ENCODE measurements around the gene ARRDC4. TPM values are rescaled to one million over a fixed set of nuclear protein-coding genes. Genes with fewer than 3 reads are reported as not detected.
"Not testable (repeated sequence)": the region's sequence is repeated elsewhere in the genome, so short reads cannot be mapped to it uniquely, and the experiment has no call there.

The ARRDC4 gene
- total RNA-seq, 2 donors from 2014 or later = 23.4 to 73.9 TPM

DNA sequence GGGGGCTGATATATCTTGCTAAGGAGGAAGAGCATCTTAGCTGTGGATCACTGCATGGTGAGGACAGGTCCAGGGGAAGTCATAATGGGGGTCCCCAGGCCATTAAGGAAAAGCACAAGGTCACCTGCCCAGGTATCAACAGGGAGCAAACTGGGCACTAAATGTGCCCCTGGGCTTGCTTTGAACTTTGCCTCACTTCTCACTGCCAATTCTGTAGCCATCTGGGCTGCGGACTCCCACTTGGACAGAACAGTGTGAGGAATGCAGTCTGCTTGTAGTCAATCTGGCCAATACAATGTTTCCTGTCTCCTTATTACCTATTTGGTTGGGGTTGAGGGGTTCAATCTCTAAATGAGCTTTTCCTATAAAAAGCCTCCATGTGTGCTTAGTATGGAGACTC is 21.3 kb downstream of the ARRDC4 start:
- Histone ChIP-seq H3K27ac (no peak overlapping the region), H3K9ac (ENCODE audit: low read depth in 2 of 2, low read length in 2 of 2) (no peak overlapping the region), H3K4me1 (no peaks in the 10 kb centered on the region), H3K27me3 (no peaks in the 10 kb centered on the region), H3K36me3 (no peaks in the 10 kb centered on the region), H3K9me3 (no peaks in the 10 kb centered on the region), H3K4me3 (no peak overlapping the region)
- DNase-seq = no peak
- TF ChIP-seq, protein P1, sequence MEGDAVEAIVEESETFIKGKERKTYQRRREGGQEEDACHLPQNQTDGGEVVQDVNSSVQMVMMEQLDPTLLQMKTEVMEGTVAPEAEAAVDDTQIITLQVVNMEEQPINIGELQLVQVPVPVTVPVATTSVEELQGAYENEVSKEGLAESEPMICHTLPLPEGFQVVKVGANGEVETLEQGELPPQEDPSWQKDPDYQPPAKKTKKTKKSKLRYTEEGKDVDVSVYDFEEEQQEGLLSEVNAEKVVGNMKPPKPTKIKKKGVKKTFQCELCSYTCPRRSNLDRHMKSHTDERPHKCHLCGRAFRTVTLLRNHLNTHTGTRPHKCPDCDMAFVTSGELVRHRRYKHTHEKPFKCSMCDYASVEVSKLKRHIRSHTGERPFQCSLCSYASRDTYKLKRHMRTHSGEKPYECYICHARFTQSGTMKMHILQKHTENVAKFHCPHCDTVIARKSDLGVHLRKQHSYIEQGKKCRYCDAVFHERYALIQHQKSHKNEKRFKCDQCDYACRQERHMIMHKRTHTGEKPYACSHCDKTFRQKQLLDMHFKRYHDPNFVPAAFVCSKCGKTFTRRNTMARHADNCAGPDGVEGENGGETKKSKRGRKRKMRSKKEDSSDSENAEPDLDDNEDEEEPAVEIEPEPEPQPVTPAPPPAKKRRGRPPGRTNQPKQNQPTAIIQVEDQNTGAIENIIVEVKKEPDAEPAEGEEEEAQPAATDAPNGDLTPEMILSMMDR (IDR thresholded peaks at IDR 0.05) = no peak
- intact Hi-C loops (cut with DNase I) = no loop called here

DNA sequence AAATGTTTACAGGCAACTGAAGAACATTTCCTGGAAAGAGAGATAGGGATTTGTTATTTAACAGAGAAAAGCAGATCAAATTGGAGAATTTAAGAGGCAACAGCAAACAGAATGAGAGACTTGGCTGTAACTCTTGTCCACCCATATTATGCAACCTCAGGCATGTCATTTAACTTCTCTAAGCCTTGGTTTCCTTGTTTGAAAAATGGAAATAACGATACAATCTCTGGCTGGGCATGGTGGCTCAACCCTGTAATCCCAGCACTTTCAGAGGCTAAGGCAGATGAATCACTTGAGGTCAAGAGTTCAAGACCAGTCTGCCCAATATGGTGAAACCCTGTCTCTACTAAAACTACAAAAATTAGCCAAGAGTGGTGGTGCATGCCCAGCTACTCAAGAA is 23.7 kb downstream of the ARRDC4 start:
- Histone ChIP-seq H3K27ac (no peak overlapping the region), H3K36me3 (no peaks in the 10 kb centered on the region), H3K27me3 (no peaks in the 10 kb centered on the region), H3K9ac (ENCODE audit: low read depth in 2 of 2, low read length in 2 of 2) (no peak overlapping the region), H3K4me3 (no peak overlapping the region), H3K4me1 (no peaks in the 10 kb centered on the region), H3K9me3 (no peaks in the 10 kb centered on the region)
- intact Hi-C loops (cut with DNase I) = no loop called here
- no peak for DNase-seq
- TF ChIP-seq, protein P1 (IDR thresholded peaks at IDR 0.05) = no peak

- H3K27me3 ChIP-seq; H3K36me3 ChIP-seq; H3K9ac ChIP-seq (ENCODE audit: low read depth in 2 of 2, low read length in 2 of 2); H3K4me1 ChIP-seq; H3K9me3 ChIP-seq; H3K4me3 ChIP-seq; intact Hi-C loops (cut with DNase I); H3K27ac ChIP-seq; DNase-seq: not testable (repeated sequence)
These were observed 25.5 kb downstream of the ARRDC4 start for GRCh38 chr15:97985979-97986378.

GRCh38 chr15:97986781-97987180 is 26.3 kb downstream of the ARRDC4 start:
- Histone ChIP-seq H3K36me3 (no peaks in the 10 kb centered on the region), H3K9me3 (no peaks in the 10 kb centered on the region), H3K27ac (no peak overlapping the region), H3K27me3 (no peaks in the 10 kb centered on the region), H3K4me1 (no peaks in the 10 kb centered on the region), H3K9ac (ENCODE audit: low read depth in 2 of 2, low read length in 2 of 2) (no peak overlapping the region), H3K4me3 (no peak overlapping the region)
- DNase-seq = no peak
- TF ChIP-seq, protein P1 (IDR thresholded peaks at IDR 0.05) = no peak
- intact Hi-C loops (cut with DNase I) = no loop called here

GRCh38 chr15:97989299-97989698 is 28.8 kb downstream of the ARRDC4 start:
- intact Hi-C loops (cut with DNase I) = no loop called here
- no peak overlapping the region for H3K27ac ChIP-seq
- TF ChIP-seq, protein P1 (IDR thresholded peaks at IDR 0.05) = no peak

GRCh38 chr15:97991972-97992541 is 31.6 kb downstream of the ARRDC4 start:
- no peaks in the 10 kb centered on the region for H3K36me3 ChIP-seq
- TF ChIP-seq, protein P1 (IDR thresholded peaks at IDR 0.05) = no peak
- peaks cover 10% of the 10 kb centered on the region for H3K4me1 ChIP-seq
- intact Hi-C loops (cut with DNase I) = no loop called here
- no peaks in the 10 kb centered on the region for H3K27me3 ChIP-seq
- no peak overlapping the region for H3K27ac ChIP-seq
- no peak overlapping the region for H3K4me3 ChIP-seq
- no peak for DNase-seq
- no peak overlapping the region for H3K9ac ChIP-seq (ENCODE audit: low read depth in 2 of 2, low read length in 2 of 2)
- no peaks in the 10 kb centered on the region for H3K9me3 ChIP-seq

More at GRCh38 chr15:97989299-97989698, 28.8 kb downstream of the ARRDC4 start:
- no peak for DNase-seq
- H3K9me3 ChIP-seq = no peaks in the 10 kb centered on the region
- no peaks in the 10 kb centered on the region for H3K36me3 ChIP-seq
- H3K9ac ChIP-seq (ENCODE audit: low read depth in 2 of 2, low read length in 2 of 2) = no peak overlapping the region
- H3K4me1 ChIP-seq = no peaks in the 10 kb centered on the region
- no peaks in the 10 kb centered on the region for H3K27me3 ChIP-seq
- H3K4me3 ChIP-seq = no peak overlapping the region
